HepG2 (cell line): ENCODE measurements around the gene IRF4. TPM values are rescaled to one million over a fixed set of nuclear protein-coding genes. Genes with fewer than 3 reads are reported as not detected.

ENCODE experiments used
- ATAC-seq: fragments of 200-7000 bp; cut with Tn5 transposase; 3 replicates; pipeline ENCODE4 v1.9.1; 2020; ENCODE audit warnings: mild to moderate bottlenecking, moderate library complexity
- BruUV-seq: library from RNA; stranded (reverse); fragments of 400-500 nt; replicated peaks from 2 replicates; lab custom pipeline; 2021; lab: Mats Ljungman, UMichigan
- CTCF ChIA-PET: fragments of 300-600 bp; formaldehyde crosslinking; extraction: SDS; loops from one replicate; lab custom pipeline; 2021; ENCODE audit warnings: low total read pairs, inconsistent platforms, low intra/inter-chr PET ratio; lab: Yijun Ruan, JAX
- POLR2A ChIA-PET: fragments of 350-600 bp; sonication (Branson Sonifier 250); formaldehyde crosslinking; loops from one replicate; lab custom pipeline; 2020; ENCODE audit warnings: antibody characterized with exemption, inconsistent platforms; lab: Yijun Ruan, JAX
- DNase-seq: peaks from one replicate; pipeline ENCODE4 v3.0.0-alpha.2; 2015; ENCODE audit warnings: low spot score
- FAIRE-seq: peaks from 3 replicates; lab custom pipeline; 2011; peaks lifted over from hg19 to GRCh38; lab: Jason Lieb, UNC
- H2AFZ ChIP-seq: one replicate; pipeline ENCODE4 v1.6.1; 2011; ENCODE audit warnings: low read length, inconsistent platforms
- H3K27ac ChIP-seq: fragments of 300-600 bp; 3 replicates; pipeline ENCODE4 v1.8.0; 2011; ENCODE audit warnings: mixed run types, mild to moderate bottlenecking, mixed read lengths, low read length, inconsistent platforms; ENCODE audit not compliant: insufficient read depth; ENCODE audit errors: extremely low read length
- H3K27me3 ChIP-seq, 2 experiments: fragments of 200-600 bp in 1 of 2; 2 replicates in 1 of 2; 3 replicates in 1 of 2; pipeline versions ENCODE4 v1.6.0 to v1.8.0; 2011; ENCODE audit warnings: low read length in 2 of 2, mild to moderate bottlenecking in 2 of 2, moderate library complexity in 2 of 2, inconsistent platforms in 1 of 2; ENCODE audit not compliant: insufficient read depth in 2 of 2, control insufficient read depth in 1 of 2
- H3K36me3 ChIP-seq, 2 experiments: fragments of 200-600 bp in 1 of 2; replicated peaks in 1 of 2; 2 replicates in 1 of 2; 3 replicates in 1 of 2; pipeline versions ENCODE4 v1.5.1 to v1.8.0; 2011; ENCODE audit warnings: low read length in 2 of 2, inconsistent platforms in 1 of 2; ENCODE audit not compliant: insufficient read depth in 2 of 2, control insufficient read depth in 1 of 2
- H3K4me1 ChIP-seq: 2 replicates; pipeline ENCODE4 v1.5.1; 2012; ENCODE audit warnings: low read length, inconsistent platforms; ENCODE audit not compliant: insufficient read depth
- H3K4me2 ChIP-seq: 2 replicates; pipeline ENCODE4 v1.6.0; 2011; ENCODE audit warnings: low read depth, low read length, inconsistent platforms
- H3K4me3 ChIP-seq, 3 experiments: fragments of 200-600 bp in 1 of 3; sonication (generic), shearing (Covaris generic) in 1 of 3; replicated peaks in 1 of 3; 2 replicates each; pipeline ENCODE4 v1.5.1; 2011 to 2016; ENCODE audit warnings: low read length in 3 of 3, inconsistent platforms in 2 of 3, low read depth in 2 of 3, mild to moderate bottlenecking in 2 of 3, control low read depth in 1 of 3, mixed read lengths in 1 of 3; ENCODE audit not compliant: insufficient read depth in 1 of 3
- H3K79me2 ChIP-seq: one replicate; pipeline ENCODE4 v1.6.1; 2011; ENCODE audit warnings: low read length, inconsistent platforms; ENCODE audit not compliant: insufficient read depth
- H3K9ac ChIP-seq: 2 replicates; pipeline ENCODE4 v1.6.0; 2011; ENCODE audit warnings: mild to moderate bottlenecking, low read depth, low read length, inconsistent platforms; ENCODE audit not compliant: insufficient read depth
- H3K9me3 ChIP-seq: 2 replicates; pipeline ENCODE4 v1.5.1; 2012; ENCODE audit warnings: mild to moderate bottlenecking, low read length
- H4K20me1 ChIP-seq: 2 replicates; pipeline ENCODE4 v1.6.0; 2011; ENCODE audit warnings: inconsistent platforms, mild to moderate bottlenecking, low read length, moderate library complexity; ENCODE audit not compliant: insufficient read depth
- GABPB1 ChIP-seq: IDR thresholded peaks from 2 replicates; pipeline ENCODE4 v1.6.1; 2016; ENCODE audit warnings: mild to moderate bottlenecking, missing genetic modification reagents, moderate library complexity, missing compliant biosample characterization
- NFKB2 ChIP-seq: sonication (generic); formaldehyde crosslinking; IDR thresholded peaks from 2 replicates; pipeline ENCODE4 v1.4.0; 2020; ENCODE audit warnings: missing genetic modification reagents, borderline replicate concordance
- ZNF446 ChIP-seq: sonication (generic); formaldehyde crosslinking; IDR thresholded peaks from 2 replicates; pipeline ENCODE4 v1.5.0; 2020; ENCODE audit warnings: mild to moderate bottlenecking, missing genetic modification reagents
- ZNF773 ChIP-seq: sonication (generic); formaldehyde crosslinking; IDR thresholded peaks from 2 replicates; pipeline ENCODE4 v1.4.0; 2020; ENCODE audit warnings: missing genetic modification reagents, borderline replicate concordance
- ZNF788 ChIP-seq: sonication (generic); formaldehyde crosslinking; IDR thresholded peaks from 2 replicates; pipeline ENCODE4 v1.5.0; 2020; ENCODE audit warnings: mild to moderate bottlenecking, missing genetic modification reagents, borderline replicate concordance
- WGBS: methylation state at CpG from one replicate; pipeline ENCODE4 v1.1.6; 2017; ENCODE audit warnings: low lambda C conversion rate; 5-methylcytosine and 5-hydroxymethylcytosine counted together
- in situ Hi-C: cut with HindIII; loops from 2 replicates; pipeline ENCODE4 v1.10.0; 2017; ENCODE audit warnings: low pct_unique_long_range_greater_than_20kb; ENCODE audit not compliant: extremely low pct_ligation_motif_present
- intact Hi-C: fragments of 100-400 bp; cut with micrococcal nuclease; formaldehyde crosslinking; loops from one replicate; pipeline ENCODE4 v1.10.0; 2022; ENCODE audit not compliant: unreplicated experiment
- polyA plus RNA-seq, 8 experiments: library from polyadenylated mRNA; depleted of rRNA in 3 of 8; stranded (reverse) in 7 of 8; unstranded in 1 of 8; fragments of >200 nt; fragmentation: Illumina TruSeq in 4 of 8; extraction: Trizol in 4 of 8; gene quantifications; 2 replicates each; pipeline versions ENCODE4 v1.2.1 to v1.2.3, GENCODE V29; 2011 to 2016; ENCODE audit warnings: low read depth in 4 of 8, missing spikeins in 1 of 8, mixed read lengths in 1 of 8; ENCODE audit not compliant: insufficient read depth in 1 of 8
- total RNA-seq, 5 experiments: library from RNA; depleted of rRNA; stranded (reverse); fragments of >200 nt; fragmentation: Illumina TruSeq; extraction: Trizol; gene quantifications; 2 replicates each; pipeline ENCODE4 v1.2.3, GENCODE V29; 2016; ENCODE audit warnings: low read depth in 1 of 5
- TF ChIP-seq, protein P1 (sequence below): sonication (generic); formaldehyde crosslinking; IDR thresholded peaks from 2 replicates; pipeline ENCODE4 v1.5.0; 2020; ENCODE audit warnings: mild to moderate bottlenecking, missing genetic modification reagents
- TF ChIP-seq, protein P2 (sequence below): sonication (generic); formaldehyde crosslinking; IDR thresholded peaks from 2 replicates; pipeline ENCODE4 v1.4.0; 2020; ENCODE audit warnings: missing genetic modification reagents

IRF4 gene
- total and polyA plus RNA-seq, 2 of the 13 experiments (the other 11 are each of a cell fraction or from before 2014, with no cell fraction given), result 0.07 to 0.09 TPM

DNA sequence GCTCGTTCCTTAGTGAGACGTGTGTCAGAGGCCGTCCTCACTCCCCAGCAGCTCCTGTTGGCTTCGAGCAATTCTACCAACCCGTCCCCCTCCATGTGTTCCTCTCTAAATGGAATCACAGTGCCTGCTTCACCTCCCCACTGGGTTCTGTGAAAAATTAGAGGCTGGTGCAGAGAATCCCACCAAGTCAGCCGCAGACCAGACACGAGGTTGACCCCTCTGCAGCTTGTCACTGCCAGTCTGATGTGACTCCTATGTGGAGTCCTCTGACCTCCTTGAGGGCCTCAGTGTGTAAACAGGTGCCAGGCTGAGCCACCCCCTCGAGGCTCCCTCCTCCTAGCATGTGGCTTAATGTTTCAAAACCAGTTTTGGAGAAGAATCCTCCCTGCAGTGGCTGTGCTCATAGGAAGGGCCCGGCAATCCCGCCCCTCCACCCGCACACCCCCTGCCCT, 12.6 kb upstream of the IRF4 start:
- no peaks in the 10 kb centered on the region for H3K9me3 ChIP-seq
- no peak for FAIRE-seq
- H3K36me3 ChIP-seq, result no peaks in the 10 kb centered on the region
- no peak overlapping the region for H3K4me3 ChIP-seq
- no peaks in the 10 kb centered on the region for H3K4me1 ChIP-seq
- in situ Hi-C loops (no loop called here), intact Hi-C loops (no loop called here)
- 47% methylated on average over 11 of the region's 11 CpGs for WGBS
- POLR2A ChIA-PET, result no interaction called here
- ATAC-seq, result peak; percentile 12; the same call in 2 of the 3 replicates
- H3K4me2 ChIP-seq, result no peak overlapping the region
- H3K27ac ChIP-seq, result no peak overlapping the region
- H3K9ac ChIP-seq, result no peak overlapping the region
- no peak for DNase-seq
- H3K27me3 ChIP-seq, result peaks cover 17 to 91% of the 10 kb centered on the region in 2 experiments
- no peaks in the 10 kb centered on the region for H3K79me2 ChIP-seq
- H4K20me1 ChIP-seq, result no peaks in the 10 kb centered on the region; the same call in 1 of the 2 replicates
- BruUV-seq, result no TSS peak
- H2AFZ ChIP-seq, result no peak overlapping the region
- CTCF ChIA-PET, result no interaction called here
- TF ChIP-seq, protein P1, sequence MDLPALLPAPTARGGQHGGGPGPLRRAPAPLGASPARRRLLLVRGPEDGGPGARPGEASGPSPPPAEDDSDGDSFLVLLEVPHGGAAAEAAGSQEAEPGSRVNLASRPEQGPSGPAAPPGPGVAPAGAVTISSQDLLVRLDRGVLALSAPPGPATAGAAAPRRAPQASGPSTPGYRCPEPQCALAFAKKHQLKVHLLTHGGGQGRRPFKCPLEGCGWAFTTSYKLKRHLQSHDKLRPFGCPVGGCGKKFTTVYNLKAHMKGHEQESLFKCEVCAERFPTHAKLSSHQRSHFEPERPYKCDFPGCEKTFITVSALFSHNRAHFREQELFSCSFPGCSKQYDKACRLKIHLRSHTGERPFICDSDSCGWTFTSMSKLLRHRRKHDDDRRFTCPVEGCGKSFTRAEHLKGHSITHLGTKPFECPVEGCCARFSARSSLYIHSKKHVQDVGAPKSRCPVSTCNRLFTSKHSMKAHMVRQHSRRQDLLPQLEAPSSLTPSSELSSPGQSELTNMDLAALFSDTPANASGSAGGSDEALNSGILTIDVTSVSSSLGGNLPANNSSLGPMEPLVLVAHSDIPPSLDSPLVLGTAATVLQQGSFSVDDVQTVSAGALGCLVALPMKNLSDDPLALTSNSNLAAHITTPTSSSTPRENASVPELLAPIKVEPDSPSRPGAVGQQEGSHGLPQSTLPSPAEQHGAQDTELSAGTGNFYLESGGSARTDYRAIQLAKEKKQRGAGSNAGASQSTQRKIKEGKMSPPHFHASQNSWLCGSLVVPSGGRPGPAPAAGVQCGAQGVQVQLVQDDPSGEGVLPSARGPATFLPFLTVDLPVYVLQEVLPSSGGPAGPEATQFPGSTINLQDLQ, result 0 out of 2 replicates have a peak, but pooled peaks have one; percentile 45
- no peak for TF ChIP-seq ZNF788 (CRISPR knock-in tag)

DNA sequence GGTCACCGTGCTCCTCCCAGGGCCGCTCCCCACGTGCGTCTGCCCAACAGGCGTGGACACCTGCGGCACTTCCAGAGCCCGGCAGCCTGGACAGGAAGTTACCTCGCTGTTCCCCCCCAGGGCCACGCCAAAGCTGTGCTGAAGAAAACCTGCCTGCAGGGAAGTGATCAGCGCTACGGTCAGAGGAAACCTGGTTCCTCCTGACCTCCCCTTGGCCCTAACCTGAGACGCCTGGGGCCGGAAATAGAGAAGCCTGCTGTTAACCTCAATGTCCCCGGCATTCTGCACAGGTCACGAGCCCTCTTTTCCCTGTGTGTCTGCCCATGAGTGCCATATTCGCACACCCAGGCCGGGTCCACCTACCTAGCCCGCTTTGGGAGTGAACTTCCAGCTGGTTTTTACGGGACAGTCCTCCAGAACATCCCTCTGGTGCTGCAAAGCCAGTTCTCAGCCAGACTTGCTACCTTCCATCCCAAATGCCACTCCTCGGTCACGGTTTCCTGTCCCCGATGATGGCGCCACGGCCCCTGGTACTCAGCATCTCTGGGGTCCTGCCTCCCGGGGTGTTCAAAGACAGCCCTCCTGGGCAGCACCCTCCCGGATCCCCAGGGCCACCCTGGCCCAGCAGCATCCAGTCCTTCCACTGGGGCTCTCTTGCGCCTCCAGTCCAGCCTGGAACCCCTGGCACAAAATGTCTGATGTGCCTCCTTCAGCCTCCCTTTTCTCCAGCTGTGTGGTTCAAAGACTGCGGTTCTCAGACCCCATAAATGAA, 12.0 kb upstream of the IRF4 start:
- Histone ChIP-seq H2AFZ (no peak overlapping the region), H3K27ac (no peak overlapping the region), H3K9ac (no peak overlapping the region), H3K4me1 (no peaks in the 10 kb centered on the region), H3K4me2 (no peak overlapping the region), H3K79me2 (no peaks in the 10 kb centered on the region), H3K36me3 (no peaks in the 10 kb centered on the region), H3K9me3 (no peaks in the 10 kb centered on the region), H4K20me1 (no peaks in the 10 kb centered on the region; the same call in 1 of the 2 replicates), H3K27me3 (peaks cover 17 to 86% of the 10 kb centered on the region in 2 experiments), H3K4me3 (no peak overlapping the region)
- WGBS, result 34% methylated on average over 28 of the region's 28 CpGs
- in situ Hi-C loops (no loop called here), intact Hi-C loops (no loop called here)
- TF ChIP-seq ZNF446 (CRISPR knock-in tag), result no peak
- TF ChIP-seq NFKB2 (CRISPR knock-in tag), result 0 out of 2 replicates have a peak, but pooled peaks have one; percentile 24
- TF ChIP-seq GABPB1 (CRISPR knock-in tag), result peak; percentile 27; the same call in 1 of the 2 replicates
- TF ChIP-seq, protein P2, sequence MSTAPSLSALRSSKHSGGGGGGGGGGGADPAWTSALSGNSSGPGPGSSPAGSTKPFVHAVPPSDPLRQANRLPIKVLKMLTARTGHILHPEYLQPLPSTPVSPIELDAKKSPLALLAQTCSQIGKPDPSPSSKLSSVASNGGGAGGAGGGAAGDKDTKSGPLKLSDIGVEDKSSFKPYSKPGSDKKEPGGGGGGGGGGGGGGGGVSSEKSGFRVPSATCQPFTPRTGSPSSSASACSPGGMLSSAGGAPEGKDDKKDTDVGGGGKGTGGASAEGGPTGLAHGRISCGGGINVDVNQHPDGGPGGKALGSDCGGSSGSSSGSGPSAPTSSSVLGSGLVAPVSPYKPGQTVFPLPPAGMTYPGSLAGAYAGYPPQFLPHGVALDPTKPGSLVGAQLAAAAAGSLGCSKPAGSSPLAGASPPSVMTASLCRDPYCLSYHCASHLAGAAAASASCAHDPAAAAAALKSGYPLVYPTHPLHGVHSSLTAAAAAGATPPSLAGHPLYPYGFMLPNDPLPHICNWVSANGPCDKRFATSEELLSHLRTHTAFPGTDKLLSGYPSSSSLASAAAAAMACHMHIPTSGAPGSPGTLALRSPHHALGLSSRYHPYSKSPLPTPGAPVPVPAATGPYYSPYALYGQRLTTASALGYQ (CRISPR knock-in tag), result no peak
- TF ChIP-seq ZNF773, result 0 out of 2 replicates have a peak, but pooled peaks have one; percentile 8
- DNase-seq, result no peak
- FAIRE-seq, result no peak
- POLR2A ChIA-PET, result no interaction called here
- CTCF ChIA-PET, result no interaction called here
- BruUV-seq, result no TSS peak
- peak; percentile 20 for ATAC-seq
